RCC 7860 (cell line): ENCODE measurements around the gene THADA.

ENCODE experiments used
- DNase-seq: peaks from one replicate; pipeline ENCODE4 v3.0.0-alpha.2; 2015; ENCODE audit warnings: low spot score
- FAIRE-seq: peaks from 2 replicates; lab custom pipeline; 2012; peaks lifted over from hg19 to GRCh38; lab: Jason Lieb, UNC

The THADA gene

GRCh38 chr2:43230951-43231827 is 364.6 kb downstream of the THADA start:
- FAIRE-seq, result no peak

DNA sequence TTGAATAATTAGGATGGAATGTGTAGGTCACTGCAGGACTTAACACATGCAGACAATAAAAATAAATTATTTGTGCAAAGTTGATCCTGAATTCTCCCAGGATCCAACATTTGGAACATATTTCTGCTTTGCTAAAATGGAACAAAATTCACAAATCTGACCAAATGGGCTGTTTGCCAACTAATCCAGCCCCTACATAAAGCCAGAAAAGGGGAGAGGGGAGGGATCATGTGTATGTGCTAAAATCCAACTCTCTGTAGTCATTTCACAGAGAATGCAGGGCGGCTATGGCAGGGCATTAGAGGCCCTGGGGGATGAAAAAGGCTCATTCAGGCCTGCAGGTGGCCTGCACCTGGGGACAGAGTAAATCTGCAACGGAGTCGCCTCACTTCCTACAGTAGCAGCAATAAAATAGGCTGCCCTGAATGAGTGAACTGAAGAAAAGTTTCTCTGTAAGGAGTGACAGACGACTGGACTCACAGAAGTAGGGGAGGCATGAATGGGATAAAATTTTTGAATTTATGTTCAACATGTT is 365.4 kb downstream of the THADA start:
- DNase-seq (no peak), FAIRE-seq (no peak)

More at GRCh38 chr2:43230951-43231827, 364.6 kb downstream of the THADA start:
- DNase-seq, result no peak

DNA sequence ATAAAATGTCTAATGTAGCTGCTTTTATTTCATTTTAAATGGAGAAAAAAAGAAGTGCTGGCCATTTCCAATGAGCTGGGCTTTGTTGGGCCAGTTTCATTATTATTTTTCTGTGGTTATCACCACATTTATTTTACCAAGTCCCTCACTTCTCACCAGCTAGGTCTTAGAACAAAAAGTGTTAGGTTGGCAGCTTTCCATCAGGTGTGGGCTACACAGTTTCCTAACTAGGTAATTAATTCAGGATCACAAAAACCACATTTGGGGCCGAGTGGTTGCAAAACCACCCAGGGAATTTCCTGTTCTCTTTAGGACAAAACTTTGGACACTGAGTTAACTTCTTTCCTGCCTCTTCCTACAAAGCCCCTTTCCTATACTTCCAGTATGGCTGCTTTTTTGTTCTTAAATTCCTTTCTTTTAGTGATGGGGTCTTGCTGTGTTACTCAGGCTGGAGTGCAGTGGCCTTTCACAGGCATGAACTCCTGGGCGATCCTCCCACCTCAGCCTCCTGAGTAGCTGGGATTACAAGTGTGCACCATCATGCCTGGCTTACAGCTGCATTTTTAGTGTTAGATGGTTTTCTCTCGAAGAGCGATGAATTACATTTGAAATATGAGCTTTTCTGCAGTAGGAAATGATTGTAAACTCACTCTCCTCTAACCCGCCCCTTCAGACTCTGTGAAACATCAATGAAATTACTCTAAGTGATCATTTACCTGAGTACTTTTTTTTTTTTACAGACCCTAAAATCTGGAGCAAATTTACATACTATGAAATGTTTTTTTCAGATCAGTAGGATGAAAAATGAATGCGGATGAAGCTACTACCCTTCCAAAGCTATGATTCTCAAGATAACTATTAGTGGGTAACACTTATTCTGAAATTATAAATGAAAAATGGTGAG is 366.8 kb downstream of the THADA start:
- no peak for DNase-seq
- FAIRE-seq, result no peak

GRCh38 chr2:43228321-43228751 is 367.5 kb downstream of the THADA start:
- DNase-seq (no peak), FAIRE-seq (no peak)

GRCh38 chr2:43227830-43228281 is 368.0 kb downstream of the THADA start:
- DNase-seq (no peak), FAIRE-seq (no peak)

DNA sequence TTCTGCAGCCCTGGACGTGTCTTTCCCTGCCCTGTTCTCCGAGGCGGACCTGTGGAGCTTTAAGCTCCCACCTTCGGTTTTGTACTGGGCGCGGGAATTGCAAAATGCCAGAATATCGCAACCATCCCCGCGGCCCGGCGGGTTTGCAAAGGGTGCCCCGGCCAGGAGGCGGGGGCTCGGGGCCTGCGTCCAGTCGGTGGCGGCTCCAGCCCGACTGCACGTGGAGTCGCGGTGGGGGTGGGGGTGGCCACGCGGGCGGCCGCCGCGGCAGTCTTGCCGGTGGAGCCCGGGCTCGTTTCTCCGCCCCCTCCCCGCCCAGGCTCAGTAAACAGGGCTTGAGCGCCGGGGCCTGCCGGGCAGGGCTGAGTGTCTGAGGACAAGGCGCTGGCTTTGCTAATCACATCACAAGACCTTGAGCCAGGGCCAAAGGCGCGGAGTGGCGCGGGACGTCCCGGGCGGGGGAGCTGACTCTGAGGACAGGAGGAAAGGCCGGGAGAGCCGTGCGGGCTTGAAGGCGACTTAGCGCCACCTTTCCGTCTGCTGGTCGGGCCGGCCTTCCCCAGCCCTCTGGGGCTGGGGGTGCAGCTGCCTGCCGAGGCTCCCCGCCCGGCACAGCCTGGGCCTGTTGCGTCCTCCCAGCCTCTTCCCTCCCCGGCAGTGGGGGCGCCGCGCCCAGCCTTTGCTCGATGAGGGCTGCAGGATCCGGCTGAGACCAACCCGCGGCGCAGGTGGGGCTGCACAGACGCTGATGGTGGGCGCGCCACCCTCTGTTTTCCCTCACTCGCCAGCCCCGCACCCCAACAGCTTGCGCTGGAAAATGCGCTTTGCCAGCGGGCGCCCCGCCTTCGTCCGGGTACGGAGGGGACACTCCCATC is 368.6 kb downstream of the THADA start:
- DNase-seq, result peak; percentile 81
- no peak for FAIRE-seq

DNA sequence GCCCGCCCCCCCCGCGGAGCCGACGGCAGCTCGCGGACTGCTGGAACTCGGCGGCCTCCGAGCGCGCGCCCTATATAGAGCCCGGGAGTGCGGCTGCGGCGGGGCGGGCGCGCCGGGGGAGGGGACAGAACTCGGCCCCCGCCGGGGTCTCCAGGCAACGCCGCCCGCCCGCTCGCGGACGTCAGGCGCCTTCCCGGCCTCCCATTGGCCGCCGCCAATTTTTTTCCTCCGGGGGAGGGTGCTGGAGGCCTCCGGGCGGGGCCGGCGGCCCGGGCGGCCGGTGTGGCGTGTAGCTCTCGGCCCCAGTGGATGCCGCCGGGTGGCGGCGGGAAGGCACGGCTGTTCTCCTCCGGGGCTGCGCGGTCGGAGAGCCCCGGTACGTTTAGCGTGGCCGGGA is 369.3 kb downstream of the THADA start, which contains the start of gene ZFP36L2:
Gene ZFP36L2, minus strand, starts transcription at position 49 of the 397 bp plus-strand sequence. CDS start 291 bp downstream, outside the sequence.
- no peak for FAIRE-seq
- peak; percentile 88 for DNase-seq

GRCh38 chr2:43225788-43226557 is 369.9 kb downstream of the THADA start:
- DNase-seq (peak; percentile 70), FAIRE-seq (no peak)

- DNase-seq (no peak), FAIRE-seq (no peak)
These were observed 370.6 kb downstream of the THADA start for GRCh38 chr2:43225093-43225787.

GRCh38 chr2:43224571-43225092 is 371.2 kb downstream of the THADA start:
- DNase-seq (no peak), FAIRE-seq (no peak)

DNA sequence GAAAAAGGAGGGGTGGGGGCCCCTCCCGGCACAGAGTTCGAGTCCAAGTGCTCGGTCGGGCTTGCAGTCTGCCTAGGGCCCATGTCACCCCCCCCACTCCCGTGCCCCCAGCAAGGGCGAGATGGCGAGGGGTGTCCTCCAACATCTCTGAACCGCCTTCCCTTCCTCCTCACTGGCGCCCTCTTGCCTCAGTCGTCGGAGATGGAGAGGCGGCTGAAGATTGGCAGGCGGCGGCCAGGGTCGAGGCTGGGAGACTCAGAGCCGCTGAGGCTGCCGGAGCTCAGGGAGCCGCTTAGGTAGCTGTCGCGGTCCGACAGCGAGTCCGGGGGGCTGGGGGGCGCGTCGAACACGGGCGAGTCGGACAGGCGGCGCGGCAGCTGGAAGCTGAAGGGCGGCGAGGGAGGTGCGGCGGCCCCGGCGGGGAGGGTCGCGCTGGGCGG is 371.7 kb downstream of the THADA start:
- no peak for FAIRE-seq
- peak; percentile 18 for DNase-seq

- DNase-seq (no peak), FAIRE-seq (no peak)
These were observed 372.3 kb downstream of the THADA start for GRCh38 chr2:43223521-43224001.

DNA sequence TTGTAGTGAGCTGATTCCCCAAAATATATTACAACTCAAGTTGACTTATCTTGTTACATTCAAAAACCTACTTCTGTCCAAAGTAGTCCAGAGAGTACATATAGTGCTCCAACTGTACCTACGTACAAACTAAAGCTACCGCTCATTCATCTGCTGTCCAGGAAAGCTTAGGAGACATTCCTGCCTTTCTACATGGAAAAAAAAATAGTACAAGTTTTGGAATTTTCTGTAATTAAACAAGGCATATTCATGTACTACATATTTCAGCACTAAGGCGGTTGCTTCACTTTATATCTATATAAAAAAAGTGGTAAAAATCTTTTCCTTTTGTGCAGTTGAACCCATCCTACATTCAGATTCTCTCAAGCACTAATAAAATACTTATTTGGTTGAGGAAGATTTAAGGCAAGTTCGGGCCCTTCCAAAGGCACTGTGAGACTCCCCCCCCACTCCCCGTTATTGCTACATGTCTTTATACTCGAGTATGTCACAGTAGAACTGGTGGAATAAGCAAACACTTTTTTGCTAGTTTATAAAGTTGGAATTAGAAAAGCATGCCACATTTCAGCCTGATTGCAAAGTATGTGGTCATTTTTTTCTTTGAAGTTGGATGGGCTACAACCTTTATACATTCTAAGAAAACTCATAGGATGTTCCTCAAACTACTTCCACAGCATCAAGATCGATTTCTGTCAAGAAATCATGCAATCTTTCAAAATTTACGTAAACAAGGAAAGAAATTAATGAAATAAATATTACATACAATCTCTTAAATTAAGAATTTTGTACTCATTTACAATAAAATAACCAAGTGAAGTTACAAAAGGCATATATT is 373.1 kb downstream of the THADA start:
- FAIRE-seq (no peak), DNase-seq (no peak)

GRCh38 chr2:43221763-43222474 is 373.9 kb downstream of the THADA start:
- FAIRE-seq (peak; percentile 77), DNase-seq (peak; percentile 76)

GRCh38 chr2:43221124-43221762 is 374.6 kb downstream of the THADA start:
- FAIRE-seq (no peak), DNase-seq (peak; percentile 35)

- DNase-seq (no peak), FAIRE-seq (no peak)
These were observed 375.1 kb downstream of the THADA start for GRCh38 chr2:43220760-43221123.
